Activated CD4-positive, alpha-beta T cell treated with anti-CD3 and anti-CD28 coated beads, Interleukin-10, Interleukin-2, amounts not matched to agents 100 ng/mL and 50 ng/mL, durations not matched to agents 16 hours and 8 hours (primary cell): ENCODE results near the gene RAB3C.

ENCODE experiments used
- DNase-seq: peaks from one replicate; pipeline ENCODE4 v3.0.0-alpha.2; 2020

Gene RAB3C

DNA sequence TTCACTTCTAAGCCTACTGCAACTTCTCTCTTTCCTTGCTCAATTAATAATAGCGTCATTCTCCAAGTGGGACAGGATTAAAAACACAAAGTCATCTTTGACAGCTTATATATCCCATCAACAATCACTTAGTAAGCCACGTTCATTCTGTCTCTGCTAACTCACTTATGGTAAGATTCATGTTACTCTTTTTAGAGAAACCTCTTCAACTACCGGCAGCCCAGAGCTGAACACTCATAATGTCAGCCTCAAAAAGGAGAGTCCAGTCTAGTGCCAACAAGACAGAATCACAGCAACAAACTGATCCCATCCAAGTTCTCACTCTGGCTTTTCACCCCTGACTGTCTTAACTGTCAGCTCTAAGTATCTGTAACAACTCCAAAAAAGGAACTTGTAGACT, 196.0 kb downstream of the RAB3C start:
- DNase-seq: no peak

DNA sequence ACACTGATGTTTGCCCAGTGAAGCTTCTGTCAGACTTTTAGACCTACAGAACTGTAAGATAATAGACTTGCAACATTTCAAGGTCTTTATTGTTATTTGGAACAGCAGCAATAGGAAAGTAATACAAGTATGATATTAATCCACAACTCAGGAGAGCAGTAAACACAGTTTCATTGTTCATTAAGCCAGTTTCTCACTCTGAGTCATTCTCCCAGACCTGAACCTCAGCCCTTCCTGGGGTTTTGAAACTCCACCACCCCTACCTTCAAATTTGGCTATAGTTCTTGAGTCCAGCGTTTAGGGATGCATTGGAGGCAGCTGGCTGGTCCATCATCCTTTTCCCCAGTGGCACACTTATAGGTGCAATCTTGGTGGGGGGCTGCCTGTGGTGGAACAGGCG, 203.2 kb downstream of the RAB3C start:
- no peak for DNase-seq

DNA sequence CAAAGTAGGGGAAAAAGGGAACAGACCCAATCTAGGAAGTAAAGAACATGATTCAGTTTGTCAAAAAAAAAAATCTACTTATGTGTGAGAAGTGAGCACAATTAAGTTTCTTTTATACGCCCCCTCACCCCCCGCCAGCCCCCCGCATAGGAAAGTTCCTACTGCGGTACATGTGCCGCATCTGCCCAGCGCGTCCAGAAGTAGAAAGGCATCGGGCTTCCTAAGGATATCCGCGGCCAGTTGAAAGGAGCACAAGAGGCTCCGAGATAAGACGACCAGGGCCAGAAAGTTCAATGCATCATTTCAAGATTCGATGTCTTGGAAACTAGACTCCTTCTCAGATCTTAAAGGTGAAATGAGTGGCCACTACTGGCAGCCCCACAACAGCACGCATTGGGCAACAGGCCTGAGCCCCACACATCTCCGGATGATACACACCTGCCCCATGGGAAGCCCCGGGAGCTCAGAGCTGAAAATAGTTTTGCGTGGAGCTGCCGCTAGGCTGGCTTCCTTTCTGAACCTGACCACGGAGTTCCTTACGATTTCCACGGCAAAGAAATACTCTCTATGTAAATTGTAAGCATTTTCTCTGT, 203.9 kb downstream of the RAB3C start:
- DNase-seq: no peak

DNA sequence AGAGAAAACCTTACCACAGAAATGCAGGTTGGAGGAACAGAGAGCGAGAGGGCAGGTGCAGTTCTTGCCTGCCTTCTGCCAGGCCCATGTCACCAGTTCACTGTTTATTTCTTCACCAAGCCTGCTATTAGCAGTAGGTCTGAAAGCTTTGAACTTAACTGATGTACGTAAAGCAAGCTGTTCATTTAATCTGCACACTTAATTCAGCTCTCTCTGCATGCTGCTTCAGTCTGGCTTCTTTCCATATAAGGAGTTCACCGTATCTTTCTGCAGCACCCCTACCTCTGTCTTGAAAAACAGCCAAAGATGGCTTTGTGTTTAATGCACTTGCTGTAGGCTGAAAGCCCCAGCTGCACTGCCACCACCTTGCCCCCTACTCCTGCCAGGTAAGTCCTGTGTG, 205.1 kb downstream of the RAB3C start:
- DNase-seq: no peak

DNA sequence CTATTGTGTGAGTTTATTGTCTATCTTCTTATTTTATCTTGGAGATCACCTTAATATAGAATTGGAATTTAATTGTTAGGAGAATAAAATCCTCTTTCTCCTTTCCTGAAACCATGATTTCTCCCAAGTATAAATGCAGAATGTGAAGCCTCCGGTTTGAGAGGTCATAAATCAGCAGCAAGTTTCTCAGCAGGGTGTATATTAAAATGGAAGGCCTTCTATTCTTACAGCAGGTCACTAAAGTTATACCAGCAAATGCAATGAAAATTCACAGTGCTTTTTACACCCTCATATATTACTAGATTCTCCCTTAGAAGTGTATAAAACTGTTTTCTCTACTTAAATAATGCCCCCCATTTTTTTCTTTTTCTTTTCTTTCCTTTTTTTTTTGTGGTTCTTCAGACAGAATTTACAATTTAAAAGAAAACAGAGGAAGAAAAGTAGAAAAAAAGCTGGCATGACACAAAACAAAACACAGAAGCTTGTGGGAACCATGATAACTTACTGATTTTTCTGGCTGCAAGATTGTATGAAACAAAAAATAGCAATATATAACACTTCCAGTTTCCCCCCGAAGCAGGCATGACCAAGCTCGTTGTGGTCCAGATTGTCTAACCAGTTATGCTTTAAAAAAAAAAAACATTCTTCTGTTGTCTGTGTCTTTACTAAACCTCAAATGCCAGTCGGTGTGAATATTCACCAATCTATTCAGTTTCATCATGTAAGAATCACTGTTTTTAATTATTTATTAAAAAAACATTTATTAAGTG, 211.2 kb downstream of the RAB3C start:
- DNase-seq: no peak

DNA sequence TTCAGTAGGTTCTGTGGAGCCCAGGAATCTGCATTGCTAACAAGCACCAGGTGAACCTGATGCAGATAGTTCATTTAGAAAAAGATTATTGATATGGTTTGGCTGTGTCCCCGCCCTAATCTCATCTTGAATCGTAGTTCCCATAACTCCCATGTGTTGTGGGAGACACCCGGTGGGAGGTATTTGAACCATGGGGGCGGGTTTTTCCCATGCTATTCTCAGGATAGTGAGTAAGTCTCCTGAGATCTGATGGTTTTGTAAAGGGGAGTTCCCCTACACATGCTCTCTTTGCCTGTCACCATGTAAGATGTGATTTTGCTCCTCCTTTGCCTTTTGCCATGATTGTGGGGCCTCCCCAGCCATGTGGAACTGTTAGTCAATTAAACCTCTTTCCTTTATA, 212.0 kb downstream of the RAB3C start:
- DNase-seq: peak; percentile 17

DNA sequence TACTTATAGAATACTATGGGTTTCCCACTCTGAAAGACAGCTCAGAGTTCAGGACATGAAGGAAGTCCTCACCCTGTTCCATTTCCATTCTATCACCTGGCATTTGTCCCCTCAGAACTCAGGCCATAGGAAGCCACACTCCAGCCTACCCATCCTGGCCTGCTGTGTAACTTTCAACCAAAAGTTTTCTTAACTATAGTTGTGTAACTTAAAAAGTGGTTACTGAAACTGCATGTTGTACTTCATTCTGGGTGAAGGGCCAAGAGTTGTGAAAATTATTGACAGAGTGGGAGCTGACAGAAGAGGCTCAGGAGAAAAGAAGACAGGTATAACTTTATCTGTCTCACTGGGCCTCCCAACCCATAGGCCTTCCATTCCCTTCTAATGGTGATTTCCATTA, 212.5 kb downstream of the RAB3C start:
- DNase-seq: no peak

DNA sequence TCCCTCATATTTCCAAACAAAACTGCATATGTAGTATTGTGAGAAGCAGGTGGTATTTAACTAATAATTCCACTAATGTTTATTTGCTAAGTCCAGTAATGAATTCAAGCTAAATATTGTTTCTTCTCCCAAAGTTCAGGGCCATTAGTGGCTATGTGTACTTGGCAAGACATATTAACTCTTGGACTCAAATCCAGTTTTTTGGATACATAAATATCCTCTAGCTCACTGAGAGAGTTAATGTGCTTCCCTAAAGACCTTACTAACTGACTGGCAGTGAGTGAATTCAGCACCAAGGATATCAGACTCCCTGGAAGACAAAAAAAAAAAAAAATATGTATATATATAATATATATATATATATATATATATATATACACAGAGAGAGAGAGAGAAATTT, 214.1 kb downstream of the RAB3C start:
- no peak for DNase-seq

DNA sequence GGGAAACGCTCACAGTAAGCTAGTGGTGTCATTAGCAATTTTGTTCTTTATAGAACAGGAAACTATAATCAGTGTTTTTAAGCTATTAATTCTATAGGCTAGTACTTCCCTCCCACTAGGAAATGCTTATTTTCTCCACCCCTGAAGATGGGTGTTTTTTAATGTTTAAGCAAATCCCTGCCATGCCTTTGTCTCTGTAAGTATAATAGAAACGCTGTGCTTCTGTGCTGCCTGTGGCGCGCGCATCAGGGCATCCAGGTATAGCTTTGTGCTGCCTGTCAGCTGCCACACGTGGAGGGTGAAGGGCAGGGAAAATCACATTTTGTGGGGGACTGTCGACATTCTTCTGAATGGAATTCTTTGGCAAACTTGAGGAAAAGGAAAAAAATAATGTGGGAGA, 217.5 kb downstream of the RAB3C start:
- DNase-seq: no peak

DNA sequence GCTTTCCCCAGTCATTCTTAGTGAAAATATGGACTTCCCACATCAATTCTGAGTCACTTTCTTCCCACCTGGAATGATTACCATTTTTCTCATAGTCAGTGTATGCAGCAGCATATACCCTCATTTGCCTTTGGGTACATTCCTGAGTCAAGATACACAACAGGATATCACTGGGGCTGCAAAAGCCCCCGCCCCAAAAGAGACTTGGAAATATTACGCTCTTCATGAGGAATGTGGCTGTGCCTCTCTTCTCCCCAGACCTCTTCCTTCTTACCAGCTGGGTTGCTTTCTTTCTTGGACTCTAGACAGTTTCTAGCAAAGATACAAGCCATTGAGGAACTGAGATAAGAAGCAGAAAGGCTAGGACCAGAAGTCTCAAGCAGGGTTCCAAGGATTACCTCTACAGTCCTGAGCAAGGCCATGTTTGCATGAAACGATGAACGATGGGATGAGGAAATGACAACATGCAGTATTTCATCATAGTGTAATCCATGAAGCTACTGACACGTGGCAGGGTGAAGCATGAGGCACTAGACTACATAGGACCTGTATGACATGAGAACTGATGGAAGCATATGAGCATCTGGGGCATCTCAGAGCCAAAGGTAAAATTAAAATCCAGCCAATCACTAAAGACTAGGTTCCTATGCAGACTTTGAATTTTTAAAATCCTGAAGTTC, 218.1 kb downstream of the RAB3C start:
- no peak for DNase-seq

DNA sequence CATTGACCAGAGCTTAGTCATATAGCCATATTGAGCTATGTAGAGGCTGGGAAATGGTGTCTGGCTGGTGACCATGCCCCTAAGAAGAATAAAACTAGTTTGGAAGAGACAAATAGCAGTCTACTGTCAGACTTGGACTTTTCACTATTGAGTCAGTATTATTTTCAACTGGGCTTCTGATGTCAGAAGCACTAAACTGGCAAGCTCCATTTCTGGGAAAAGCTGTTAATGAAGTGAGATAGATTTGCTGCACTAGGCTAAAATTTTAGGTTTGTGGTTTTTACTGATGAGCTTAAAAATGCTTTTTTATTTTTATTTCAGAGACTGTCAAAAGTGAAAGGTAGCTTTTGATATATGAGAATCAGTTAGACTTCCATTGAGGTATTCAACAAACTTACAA, 220.2 kb downstream of the RAB3C start:
- no peak for DNase-seq

DNA sequence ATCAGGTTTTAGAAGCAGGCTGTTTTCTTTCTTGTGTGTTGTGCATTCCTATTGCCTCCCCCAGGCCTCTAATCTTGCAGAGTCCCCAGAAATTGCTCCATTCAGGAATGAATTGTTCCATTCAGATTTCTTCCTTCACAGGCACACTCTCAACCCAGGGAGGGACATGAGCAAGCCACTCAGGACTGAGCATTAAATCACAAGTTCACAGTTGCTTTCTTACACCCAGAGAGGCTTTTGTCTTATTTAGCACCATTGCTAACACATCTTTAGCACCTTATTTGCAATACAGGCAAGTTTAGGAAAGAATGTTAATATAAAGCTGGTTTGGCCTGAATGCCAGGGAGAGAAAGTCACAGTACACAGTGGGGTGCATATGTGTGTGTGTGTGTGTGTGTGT, 221.4 kb downstream of the RAB3C start:
- DNase-seq: no peak

DNA sequence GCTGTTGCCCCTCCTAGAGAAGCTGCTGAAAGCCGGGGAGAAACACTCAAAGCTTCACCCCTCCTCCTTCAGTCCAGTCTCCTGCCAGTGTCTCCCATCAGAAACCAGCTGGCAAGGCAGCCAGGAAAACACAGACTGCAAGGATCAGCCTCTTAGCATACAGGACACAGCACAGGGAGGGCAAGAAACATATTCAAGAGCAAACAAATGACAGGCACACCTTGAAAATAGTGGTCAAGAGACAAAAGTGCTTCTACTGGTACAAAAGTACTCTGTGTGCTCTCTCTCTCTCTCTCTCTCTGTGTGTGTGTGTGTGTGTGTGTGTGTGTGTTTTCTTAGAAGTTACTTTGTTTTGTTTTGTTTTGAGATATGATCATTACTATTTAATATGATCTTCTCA, 227.2 kb downstream of the RAB3C start:
- no peak for DNase-seq

DNA sequence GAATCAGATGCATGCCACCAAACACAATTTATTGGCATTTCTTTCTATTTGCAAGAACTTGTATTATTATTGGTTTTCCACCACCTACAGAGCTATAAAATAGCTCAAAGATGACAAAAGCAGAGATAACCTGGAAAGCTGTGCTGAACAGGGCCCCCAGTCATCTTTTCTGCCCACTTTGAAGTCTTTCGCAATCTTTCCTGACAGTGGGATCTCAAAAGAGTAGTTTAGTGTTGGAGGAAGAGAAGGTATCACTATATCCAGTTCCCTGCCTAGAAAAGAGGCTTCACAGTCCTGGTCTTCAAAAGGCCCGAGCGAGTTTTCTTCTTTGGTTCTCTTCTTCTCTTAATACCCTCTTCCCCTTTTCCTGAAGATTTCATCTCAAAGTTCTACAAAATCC, 231.0 kb downstream of the RAB3C start:
- no peak for DNase-seq

DNA sequence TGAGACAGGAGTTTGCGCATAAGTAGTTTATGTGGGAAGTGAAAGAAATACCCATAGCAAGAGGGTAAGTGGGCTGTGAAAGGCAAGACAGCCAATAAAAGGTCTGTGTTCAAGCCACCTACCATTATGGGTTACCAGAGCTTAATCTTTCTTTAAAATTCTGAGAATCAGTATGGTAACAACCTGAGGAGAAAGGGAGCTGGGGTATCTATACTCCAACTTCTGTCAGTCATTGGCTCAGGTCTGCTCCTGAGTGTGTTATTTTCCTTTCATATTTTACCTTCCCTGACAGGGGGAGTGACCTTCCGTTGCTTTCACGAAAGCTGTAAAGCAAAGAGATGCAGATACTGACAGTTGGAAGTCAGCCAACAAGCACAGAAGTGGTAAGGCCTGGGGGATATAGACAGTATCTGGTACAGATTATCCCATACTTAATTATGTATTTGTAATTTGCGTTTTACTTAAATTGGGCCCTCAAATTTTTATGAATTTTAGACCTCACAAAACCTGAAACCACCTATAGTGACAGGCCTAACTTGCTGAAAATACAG, 233.4 kb downstream of the RAB3C start:
- no peak for DNase-seq

DNA sequence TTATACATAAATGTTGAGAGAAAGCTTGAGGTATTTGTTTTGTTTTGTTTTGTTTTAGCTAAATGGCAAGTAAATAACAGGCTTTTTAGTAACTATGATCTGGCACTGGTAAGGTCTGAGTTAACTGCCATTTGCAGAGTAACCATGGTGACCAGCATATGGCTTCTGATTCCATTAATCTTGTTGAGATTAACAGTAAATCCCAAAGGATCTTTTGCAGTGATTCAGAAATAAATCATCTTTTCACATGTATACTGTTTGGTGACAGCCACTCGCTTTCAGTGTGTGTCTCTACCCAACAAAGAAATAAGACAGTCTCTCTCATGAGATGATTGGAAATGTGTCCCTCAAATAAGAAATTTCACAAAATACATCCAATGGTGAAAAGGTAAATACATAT, 235.6 kb downstream of the RAB3C start:
- DNase-seq: no peak

DNA sequence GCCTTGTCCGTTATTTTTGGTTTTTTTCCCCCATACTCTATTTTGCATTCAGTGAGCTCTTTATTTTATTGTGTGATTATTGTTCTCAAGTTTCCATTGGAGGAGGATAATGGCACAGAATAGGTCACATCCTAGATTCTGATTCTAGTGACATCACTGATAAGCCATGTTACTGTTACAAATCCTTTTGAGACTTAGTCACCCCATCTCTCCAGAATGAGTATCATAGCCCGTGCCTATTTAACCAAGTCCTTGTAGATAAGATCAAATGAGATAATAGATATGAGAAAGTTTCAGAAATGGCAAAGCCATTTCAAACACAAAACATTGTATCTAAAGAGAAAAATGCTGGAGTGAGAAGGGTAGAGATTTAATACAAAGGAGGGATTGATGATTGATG, 242.6 kb downstream of the RAB3C start:
- no peak for DNase-seq

DNA sequence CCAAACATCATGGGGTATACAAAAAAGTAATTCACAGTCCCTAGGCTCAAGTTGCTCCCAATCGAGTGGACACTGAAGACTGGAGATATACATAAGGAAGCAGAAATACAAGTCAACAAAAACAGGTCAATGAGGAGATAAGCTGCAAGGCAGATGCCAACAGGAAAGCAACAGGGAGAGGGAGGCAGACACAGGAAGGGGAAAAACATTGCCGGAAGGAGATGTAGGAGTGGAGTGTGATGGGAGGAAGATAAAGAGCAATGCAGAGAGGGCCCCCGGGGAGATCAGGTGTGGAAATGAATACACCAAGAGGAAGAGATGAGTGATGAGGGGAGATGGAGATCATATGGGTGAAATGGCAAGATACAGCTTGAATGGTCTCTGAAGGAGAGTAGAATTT, 243.0 kb downstream of the RAB3C start:
- peak; percentile 2 for DNase-seq

DNA sequence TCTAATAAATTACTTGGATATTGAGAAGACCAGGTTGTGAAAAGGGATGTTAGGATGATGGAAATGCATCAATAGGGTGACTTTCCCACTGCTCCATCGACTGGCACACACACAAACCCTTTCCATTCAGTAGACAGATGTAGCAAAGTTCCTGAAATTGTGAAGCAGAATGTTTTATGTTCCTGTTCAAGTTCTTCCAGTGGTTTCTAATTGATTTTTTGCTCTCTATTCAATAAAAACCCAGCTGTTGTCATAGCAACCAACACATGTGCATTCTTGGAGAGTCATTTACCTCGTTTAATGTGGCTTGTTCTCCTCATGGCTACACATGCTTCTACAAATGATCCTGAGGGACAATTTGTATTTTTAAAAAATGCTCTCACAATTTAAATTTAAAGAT, 244.6 kb downstream of the RAB3C start:
- no peak for DNase-seq

DNA sequence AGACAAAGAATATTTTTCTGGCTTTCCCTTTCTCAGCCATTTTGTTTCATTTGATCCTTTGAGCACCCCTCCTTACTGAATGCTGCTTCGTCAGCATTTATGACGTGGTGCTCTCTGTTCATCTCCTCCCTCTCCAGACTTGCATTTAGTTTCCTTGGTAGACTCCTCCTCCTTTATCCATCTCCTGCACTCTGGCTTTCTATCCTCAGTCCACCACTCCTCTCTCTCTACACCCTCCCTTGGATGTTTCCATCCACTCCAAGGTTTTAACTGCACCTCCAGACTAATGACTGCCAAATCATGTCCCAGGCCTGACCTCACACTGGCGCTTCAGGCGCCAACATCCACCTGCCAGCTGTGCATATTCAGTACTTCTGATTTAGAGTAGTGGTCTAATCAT, 245.4 kb downstream of the RAB3C start:
- no peak for DNase-seq

DNA sequence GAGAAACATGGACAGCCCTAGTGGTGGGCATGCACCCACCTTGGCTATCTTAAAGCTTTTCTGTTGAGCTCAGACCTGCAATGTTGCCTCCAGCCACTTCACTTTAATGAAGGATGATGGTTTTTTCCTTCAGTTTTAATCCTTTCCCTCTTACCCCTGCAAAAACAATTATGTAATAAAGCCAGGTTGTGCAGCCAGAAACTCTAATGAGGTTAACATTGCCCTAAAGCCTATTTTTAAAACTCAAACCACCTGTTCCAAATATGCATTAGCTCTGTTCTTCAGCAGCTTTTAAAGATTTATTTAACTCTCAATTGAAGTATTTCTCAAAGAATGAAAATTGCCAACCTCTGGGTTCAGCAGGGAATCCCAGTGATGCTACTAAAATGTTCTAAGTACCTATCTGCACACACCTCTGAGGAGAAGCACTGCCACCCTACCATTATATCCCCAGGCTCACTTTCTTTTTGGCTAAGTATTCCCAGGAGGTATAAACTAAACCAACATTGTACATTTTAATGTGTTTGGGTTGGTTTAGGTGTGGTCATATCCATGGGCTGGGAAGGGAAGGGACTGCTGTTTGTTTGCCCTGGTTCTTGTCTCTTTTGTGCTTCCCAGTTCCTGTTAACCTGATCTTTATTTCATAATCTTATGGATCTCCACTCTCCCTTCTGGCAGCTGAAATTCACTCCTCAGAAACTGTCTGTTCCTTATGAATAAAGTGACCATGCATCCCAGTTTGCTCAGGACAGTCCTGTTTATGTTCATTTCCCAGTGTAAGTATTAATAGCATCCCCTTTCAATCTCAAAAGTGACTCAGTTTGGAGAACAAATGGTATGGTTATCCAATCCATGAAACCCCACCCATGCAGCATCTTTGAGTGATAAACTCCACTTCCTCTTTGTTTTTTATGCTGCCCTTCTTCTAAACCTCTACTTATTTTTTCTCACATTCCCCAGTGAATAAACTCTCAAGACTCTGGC, 251.7 kb downstream of the RAB3C start:
- DNase-seq: no peak

DNA sequence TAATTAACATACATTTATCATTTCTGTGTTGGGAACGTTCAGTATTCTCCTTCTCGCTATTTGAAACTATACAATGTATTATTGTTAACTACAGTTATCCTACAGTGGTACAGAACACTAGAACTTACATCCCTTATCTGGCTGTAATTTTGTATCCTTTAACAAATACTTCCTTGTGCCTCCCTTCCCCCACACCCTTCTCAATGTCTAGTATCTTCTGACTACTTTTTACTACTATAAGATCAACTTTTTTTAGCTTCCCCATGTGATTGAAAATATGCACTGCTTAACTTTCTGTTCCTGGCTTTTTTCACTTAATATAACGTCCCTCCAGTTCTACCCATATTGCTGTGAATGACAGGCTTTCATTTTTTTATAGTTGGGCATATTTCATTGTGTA, 253.5 kb downstream of the RAB3C start:
- DNase-seq: no peak

DNA sequence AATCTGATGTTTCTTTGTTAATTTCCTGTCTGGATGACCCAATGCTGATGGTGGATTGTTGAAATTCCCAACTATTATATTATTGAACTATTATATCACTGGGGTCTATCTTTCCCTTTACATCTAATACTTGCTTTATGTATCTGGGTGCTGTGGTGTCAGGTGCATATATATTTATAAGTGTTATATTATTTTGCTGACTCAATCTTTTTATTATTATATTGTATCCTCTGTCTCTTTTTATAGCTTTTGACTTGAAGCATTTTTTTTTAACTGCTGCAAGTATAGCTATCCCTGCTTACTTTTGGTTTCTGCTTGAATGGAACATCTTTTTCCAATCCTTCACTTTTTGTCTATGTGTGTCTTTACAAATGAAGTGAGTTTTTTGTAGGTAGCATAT, 255.9 kb downstream of the RAB3C start:
- DNase-seq: no peak
